GM21390 (cell line): ENCODE measurements around the gene SORBS1.

Experiments used
- ATAC-seq: cut with Tn5 transposase; IDR thresholded peaks from one replicate; pipeline ENCODE4 v1.9.1; 2021; ENCODE audit not compliant: unreplicated experiment

SORBS1 gene

DNA sequence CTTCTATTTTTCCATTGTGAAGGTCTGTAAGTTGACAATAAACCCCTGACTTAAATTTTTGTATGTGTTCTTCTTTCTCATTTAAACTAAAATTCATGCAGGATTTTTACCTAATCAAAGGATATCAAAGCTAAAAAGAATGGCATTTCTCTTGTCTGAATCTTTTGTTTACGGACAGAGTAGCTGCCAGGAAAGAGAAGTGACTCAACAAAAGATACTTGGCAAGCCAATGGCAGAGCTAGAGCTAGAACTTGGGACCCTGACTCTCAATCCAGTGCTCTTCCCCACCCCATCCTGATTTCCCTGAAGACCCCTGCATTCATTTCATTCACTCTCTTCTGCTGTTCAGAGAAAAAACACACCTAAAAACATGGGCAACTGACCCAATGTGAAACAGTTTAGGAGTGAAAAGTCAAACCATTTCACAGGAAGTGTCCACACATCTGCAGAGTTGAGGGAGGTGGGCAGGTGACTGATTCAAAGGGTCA, 230.2 kb downstream of the SORBS1 start:
- no peak for ATAC-seq

DNA sequence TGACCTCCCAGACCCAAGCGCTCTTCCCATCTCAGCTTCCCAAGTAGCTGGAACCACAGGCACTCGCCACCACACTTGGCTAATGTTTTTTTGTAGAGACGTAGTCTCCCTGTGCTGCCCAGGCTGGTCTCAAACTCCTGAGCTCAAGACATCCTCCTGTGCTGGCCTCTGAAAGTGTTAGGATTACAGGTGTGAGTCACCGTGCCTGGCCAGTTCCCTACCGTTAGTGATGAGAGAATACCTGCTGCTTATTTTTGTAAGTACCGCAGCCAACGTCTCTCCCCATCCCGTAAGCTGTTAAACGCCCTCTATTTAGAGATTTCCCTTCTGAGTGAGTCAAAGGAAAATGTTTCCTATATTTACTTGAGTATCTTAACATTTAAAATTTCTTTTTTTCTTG, 231.9 kb downstream of the SORBS1 start:
- no peak for ATAC-seq

DNA sequence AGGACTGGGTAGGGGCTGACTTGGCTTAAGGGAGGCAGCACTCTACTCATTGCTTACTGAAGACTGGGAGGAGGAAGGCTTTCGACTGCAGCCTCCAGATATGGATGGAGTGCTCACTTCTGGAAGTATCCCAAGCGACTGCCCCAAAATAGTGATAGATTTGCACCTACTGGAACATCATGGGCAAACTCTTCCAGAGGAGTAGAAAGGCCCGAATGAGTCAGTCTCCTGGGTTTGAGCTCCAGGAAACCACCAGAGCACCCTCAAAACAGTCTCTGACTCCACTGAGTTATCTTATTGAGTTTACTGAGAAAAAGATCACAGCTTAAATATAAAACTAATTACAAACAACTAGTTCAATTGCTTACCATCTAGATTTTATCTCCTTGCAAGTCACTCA, 233.2 kb downstream of the SORBS1 start:
- ATAC-seq = no peak

DNA sequence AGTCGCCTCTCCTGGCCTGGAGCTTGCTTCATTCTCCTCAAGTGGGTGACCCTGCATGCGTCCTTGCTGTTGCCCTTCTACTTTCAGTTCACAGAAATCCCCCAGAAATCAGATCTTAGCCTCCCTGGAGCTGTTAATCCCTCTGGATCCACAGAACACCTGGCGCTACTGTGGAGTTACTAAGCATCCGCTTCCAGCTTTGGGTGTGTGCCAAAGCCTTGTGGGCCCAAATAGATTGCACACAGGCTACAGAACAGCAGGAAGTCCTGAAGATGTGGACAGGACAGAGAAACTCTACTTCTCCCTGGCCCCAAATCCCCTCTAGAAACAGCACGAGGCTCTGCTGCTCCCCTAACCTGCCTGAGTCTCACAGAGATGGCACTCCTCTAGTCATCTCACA, 233.8 kb downstream of the SORBS1 start:
- ATAC-seq = no peak

DNA sequence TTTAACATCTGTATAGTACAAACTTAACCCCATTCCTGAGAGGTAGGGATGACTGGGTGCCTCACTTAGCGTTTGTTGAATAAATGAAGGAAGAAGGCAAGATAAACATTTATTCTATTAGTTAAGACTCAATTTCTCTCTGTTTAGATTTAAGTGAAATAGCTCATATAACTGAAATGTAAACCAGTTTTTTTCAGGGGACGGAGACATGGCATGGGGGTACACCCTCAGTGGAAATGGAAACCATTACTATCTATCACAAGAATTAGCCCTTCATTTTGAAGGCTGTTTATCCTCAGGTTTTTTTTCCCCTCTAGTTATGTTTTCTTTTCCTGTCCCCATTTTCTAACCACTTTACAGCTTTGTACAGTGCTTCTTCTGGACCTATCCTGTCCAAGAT, 234.8 kb downstream of the SORBS1 start:
- no peak for ATAC-seq

DNA sequence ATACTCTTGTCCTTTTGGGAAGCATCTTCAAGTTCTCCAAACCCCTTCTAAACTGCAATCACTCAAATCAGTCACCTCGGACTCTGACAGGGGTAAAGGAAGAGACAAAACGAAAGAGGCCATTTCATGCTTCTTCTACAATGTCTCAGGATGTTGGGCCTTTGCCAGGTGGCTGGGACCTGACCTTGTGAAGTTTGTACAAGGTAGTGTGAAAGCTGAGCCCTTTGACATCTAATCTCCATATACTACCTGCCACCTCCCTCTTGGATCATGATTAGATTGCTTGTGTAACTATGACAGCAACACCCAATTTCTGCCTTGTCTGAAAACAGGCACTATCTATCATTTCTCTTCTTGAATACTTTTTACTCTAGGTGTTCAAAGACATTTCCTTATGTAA, 235.3 kb downstream of the SORBS1 start:
- ATAC-seq = no peak

DNA sequence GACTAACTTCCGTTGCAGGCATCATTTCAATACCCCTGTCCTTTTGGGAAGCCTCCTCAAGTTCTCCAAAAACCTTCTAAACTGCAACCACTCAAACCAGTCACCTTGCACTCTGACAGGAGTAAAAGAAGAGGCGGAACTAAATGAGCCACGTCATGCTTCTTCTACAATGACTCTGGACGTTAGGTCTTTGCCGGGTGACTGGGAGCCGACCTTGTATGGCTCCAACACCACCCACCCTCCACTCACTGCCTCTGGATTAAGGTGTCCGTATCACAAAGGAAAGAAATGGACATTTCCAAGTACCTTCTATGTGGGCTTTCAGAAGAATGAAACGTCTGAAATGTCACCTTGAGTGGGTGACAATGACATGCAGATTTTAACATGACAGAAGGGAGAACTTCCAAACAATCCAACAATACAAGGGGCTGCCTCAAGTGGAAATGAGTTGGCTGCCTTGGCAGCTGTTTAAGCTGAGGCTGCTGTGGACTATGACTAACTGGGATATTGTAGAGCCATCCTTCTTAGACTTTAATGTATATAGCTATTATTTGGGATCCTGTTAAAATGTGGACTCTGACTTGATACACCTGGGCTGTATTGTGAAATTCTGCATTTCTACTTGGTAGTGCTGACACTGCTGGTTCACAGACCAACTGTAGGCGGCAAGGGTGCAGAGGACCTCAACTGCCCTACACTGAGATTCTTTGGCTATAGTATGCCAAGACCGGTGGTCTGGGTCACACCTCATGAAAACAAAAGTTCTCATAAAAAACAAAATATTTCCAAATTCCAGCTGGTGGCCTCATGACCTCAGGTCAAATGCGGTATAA, 236.5 kb downstream of the SORBS1 start:
- no peak for ATAC-seq

DNA sequence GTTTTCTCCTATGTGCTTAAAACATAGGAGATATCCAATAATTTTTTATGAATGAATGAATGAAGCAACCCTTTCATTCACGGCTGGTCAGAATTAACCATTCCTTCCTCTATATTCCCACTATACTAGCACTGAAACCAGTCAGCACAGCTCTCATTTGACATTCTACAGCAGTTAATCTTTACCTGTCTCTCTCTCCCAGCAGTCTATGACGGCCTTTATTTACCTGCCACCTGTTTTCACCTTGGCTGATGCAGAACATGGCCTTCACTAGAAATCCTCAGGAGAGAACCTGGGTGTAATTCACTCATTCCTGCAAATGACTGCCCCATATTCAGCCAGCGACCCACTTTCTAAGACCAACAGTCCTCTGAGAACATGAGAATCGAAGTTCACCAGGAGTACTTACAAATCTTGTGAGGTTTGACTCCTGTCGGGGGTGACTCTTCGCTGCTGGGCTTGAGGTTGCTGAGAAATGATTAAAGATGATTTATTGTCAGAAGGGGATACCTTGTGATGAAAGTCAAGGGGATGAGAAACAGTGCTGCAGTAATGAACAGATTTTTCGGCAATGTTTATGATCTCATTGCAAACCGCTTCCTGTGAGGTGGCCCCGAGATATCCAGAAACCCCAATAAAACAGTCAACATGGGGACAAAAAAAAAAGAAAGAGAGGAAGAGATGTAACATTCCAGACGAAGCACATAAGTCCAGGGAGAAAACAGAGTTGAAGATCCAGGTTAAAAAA, 239.4 kb downstream of the SORBS1 start:
- ATAC-seq = no peak

DNA sequence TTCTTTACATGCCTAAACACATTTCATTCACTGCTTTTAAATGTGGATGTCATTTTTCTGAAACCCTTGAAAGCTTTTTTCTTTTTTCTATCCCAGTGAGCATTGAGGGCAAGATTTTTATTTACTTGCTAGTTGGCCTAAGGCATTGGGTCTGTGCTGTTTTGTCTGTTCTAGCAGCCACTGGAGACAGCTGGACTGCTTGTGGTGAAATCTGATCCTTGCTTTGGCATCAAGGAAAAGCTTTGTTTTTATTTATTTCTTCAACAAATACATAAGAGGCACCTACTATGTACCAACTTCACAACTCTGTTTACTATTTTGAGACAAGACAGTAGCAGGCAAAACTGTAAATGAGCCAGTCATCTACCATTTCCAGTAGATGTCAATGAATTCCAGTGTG, 241.9 kb downstream of the SORBS1 start:
- no peak for ATAC-seq

DNA sequence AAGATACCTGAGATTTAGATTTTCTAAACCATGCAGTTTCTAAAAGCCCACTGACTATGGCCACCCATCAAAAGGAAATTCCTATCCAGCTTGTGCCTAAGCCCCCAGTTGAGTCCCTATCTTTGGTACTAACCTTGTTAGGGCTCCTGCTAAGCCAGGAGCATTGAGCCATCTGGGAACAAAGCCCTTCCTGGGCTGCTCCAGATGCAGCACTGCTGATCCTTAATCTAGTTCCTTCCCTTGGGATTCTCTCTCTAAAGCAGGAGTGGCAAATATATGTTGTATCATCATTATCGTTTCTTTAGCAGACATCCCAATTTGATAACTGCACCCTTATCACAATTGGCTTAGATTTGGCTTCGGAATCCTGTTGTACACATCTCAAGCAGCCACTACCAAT, 245.7 kb downstream of the SORBS1 start:
- no peak for ATAC-seq

DNA sequence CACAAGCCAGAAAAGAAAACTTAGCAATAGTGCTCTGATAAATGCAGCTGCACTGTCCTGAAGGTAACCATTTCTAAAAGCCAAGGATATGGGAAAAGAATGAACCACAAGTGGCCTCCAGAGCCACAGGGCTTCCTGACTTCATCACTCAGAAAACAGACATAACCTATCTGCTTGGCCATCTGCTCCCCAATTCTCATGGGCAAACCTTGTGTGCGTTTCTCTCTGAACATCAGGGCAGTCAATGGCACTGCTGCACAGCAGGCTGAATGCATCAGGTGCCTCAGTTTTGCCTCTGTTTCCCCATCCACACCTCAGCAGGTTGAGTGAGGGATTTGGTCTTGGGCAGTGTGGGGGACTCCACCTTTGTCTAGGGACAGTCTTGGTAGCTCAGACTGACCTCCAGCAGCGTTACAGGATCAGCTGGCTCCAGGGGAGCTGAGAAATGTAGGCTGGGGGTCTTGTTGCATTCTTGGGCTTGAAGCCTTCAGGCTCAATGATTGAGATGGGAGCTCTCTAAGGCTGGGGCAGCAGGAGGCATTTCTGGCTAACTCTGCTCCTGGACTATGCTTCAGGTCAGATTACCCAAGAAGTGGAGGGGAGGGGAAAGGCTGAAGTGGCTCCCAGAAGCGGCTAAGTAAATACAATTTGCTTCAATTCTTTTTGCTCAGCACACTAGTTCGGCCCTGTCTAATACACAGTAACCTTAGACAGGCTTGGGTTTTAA, 246.8 kb downstream of the SORBS1 start:
- no peak for ATAC-seq

DNA sequence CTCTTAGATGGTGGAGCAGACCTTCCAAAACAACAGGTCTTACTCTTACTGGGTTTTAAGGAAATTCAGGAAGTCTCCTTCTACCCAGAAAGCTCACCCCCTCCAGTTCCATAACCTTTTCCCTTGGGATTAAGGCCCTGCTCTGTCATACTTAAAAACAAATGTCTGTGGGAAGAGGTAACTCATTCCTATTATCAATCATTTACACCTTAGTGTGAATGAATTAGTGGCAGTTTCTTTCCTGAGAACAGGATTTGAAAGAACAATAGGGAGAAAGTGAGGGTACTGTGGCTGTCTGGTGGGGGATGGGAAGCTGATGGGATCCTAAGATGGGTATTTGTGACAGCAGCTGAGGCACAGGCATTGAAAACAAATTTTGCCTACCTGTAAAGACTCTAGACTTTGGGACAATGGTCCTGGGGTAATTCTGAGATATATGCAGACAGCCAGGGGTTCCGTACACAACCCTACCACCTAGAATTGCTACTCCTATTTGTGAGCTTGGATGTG, 248.1 kb downstream of the SORBS1 start:
- no peak for ATAC-seq

DNA sequence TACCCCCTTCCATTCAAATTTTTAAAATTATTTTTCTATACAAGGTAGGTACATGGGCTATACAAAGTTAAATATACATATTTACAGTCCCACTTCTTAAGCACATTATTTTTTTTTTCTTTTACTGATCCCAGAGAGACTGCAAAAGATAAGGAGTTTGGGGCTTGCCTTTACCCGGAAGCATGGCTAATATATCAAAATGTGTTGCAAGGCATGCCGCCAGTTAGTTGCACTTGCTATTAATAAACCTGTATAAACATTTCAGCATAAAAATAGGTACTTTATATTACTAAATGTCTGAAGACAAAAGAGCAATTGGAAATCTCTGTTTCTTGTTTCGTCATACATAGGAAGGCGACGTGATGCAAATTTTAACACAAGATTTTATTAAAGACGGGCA, 248.9 kb downstream of the SORBS1 start:
- no peak for ATAC-seq

DNA sequence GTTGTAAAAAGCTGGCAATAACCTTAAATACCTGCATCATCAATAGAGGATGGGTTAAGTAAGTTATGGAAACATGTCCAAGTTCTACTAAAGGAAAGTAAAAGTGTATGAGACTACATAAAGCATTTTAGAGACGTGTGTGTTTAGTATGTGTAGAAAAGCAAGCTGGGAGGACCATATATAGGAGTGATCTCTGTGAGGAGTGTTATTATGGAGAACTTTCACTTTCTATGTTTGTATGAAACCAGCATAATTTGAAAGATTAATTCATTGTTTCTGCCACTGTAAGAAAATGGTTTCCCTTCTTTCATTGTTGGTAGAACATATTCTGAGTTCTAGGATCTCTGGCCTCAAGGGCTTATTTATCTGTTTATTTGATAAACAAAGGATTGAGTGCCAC, 251.2 kb downstream of the SORBS1 start:
- no peak for ATAC-seq

DNA sequence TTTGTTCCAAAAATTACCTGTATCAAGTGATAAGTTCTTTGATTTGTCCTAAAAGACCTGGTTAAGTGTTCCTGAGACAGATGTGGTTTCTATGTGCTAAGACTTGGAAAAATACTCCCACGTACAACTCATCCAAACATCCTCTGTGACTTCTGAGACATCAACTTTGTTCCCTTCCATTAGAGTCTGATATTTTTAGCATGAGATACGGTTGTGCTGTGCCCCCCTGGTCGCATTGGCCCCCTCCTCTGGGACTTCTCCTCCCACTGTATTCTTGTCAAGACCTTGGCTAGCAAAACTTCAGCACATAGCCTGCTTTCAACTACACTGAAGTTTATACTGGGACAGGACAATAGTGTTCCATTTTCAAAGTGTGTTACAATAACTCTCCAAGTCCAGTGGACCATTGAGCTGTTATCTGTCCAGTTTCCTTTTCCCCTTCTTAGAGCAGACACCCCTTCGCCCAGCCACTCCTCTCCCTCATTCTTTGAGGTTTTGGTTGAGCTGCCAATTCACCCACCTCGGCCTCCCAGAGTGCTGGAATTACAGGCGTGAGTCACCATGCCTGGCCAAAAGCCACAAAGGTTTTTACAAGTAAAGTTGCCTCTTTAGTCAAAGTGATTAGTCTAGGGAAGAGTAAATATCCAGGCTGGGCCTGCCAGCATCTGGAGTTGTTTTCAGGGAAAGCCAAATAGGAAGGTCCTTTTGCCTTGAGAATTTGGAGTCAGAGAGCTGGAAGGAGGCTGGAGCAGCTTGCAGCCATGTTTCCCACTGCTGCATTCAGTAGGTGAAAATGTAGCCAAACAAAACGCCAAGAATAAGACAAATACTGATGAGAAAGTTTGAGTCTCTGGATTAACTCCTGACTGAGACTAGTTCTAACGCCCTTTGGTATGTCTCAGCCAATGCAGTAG, 252.5 kb downstream of the SORBS1 start:
- no peak for ATAC-seq

DNA sequence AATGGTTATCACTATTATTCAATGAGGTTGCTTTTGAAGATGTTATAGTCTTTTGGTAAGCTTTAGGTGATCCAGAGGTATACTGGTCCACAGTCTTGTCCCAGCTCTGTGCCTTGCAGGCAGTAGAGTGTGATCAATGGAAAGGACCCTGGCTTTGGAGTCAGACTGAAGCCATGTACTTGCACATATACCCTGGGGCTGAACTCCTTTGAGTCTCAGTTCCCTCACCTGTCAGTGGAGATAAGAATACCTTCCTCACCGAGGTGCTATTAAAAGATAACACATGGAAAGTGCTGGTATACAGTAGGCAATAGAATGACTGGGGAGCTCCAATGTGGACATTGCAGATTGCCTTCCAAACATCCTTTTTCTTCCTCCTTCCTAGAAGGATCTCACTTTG, 254.3 kb downstream of the SORBS1 start:
- no peak for ATAC-seq

DNA sequence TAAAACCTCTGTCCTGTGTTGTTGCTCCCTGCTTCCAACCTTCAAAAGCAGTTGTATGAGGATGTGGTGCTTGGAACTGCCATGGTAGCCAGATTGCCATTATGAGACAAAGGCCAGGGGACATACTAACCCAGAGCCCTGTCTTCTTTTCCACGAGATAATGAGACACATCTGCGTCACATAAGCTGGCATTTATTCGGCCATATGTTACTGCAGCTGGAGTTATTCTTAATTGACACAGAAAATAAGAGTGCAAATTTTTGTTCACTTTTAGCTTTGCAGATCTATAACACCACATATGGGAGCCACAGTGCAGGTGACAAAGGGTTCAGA, 254.9 kb downstream of the SORBS1 start:
- no peak for ATAC-seq

DNA sequence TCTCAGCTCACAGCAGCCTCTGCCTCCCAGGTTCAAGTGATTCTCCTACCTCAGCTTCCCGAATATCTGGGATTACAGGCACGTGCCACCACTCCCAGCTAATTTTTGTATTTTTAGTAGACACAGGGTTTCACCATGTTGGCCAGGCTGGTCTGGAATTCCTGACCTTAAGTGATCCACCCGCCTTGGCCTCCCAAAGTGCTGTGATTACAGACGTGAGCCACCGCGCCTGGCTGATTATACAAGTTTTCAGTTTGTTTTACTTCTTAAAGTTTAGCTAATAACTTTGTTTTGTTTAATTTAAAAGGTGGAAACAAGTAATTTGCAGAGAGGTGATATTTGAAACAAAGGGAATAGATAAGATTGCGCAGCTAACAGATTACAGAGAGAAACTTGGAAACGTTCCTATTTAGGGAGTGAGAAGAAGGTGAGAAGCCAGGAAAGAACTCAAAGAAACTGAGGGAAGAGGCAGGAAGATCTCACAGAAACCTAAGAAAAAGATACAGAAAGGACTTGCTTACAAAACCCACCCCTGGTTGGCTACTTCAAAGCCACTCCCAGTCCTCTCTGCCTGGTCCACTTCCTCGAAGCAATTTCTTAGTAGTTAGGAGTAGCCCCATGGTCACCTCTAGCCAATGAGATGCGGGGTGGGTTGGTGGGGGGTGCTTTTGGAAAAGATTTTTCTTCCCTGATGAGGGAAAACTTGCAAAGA, 255.4 kb downstream of the SORBS1 start:
- ATAC-seq = no peak

DNA sequence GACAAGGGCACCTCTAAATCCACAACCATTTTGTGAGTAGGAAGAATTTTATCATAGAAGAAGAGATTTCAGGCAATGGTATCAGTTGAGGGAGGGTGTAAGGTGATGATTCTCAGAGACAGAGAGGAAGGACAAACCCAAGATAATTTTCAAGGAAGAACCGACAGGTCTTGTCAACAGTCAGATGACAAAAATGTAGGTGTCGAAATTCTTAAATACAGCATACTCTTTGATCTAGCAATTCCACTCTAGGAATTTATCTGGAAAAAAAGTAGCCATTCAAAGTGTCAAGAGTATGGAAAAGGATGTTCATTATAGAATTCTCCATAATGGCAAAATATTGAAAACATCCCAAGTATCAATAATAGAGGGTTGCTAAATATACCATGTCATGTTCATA, 256.2 kb downstream of the SORBS1 start:
- no peak for ATAC-seq

DNA sequence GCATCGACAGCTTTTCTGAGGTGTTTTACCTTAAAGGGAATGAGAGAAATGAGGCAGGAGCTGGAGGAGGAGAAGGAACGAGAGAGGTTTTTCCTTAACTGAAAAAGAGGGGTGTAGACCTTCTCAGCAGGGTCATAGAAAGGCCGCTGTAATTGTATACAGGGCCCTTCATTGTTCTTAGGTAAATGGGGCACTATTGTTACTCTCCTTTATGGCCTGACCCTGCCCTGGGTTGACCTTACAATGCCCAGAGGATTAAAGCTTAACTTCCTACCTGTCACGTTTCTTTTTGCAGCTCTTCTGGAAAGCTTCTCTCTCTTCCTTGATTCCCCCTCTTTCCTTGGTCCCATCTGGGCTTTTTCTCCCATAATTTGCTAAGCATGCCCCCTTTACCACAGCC, 256.7 kb downstream of the SORBS1 start:
- no peak for ATAC-seq
